Stimulated activated CD4-positive, alpha-beta T cell treated with anti-CD3 and anti-CD28 coated beads, TNF-alpha, amount 100 ng/mL, for 48 hours (primary cell): Measurements from ENCODE around the gene NUDT9.
"Not testable (repeated sequence)": the region's sequence is repeated elsewhere in the genome, so short reads cannot be mapped to it uniquely, and the experiment has no call there.

Experiments
- DNase-seq, 3 donors: peaks; one replicate each; pipeline ENCODE4 v3.0.0-alpha.2; 2020; ENCODE audit warnings: low read depth in 3 of 3

The NUDT9 gene

DNA sequence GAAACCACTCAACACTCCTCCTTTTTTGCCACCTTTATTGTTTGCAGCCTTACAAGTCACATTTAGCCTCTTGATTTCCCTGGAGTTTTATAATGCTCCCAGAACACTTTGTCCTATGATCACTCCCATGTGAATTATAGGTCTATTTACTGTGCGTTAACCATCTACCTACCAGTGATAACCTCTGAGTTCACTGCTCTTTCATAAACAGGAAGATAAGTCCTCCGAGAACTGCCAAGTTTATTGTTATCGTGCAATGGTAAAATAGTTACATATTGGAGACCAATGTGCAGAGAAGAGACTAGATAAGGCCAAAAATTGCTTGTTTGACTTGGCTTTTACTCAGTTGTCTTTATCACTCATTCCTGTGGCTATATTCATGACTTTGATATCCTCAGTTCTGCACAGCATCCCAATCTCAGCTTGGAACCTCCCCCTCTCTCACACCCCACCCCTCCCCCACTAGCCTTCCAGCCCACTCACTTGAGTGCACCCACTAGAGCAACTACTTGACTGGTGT lies 12.9 kb upstream of the NUDT9 start:
- DNase-seq: no peak

DNA sequence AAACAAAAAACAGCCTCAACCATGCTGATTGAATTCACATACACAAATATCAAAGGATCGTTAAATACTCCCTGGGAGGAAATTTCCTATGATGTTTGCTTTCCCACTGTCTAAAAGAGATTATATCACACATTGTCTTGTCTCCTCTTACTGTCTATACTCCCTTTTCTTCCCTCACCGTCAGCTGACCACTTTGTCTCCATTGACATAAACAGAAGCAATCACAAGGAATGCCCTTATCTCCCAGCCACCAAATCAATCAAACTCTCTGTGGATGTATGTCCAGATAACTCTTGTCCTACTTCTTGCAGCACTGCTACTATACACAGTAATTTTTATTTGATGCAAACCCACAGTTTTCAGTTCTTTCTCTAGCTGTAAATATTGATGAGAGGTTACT lies 12.2 kb upstream of the NUDT9 start:
- no peak for DNase-seq

DNA sequence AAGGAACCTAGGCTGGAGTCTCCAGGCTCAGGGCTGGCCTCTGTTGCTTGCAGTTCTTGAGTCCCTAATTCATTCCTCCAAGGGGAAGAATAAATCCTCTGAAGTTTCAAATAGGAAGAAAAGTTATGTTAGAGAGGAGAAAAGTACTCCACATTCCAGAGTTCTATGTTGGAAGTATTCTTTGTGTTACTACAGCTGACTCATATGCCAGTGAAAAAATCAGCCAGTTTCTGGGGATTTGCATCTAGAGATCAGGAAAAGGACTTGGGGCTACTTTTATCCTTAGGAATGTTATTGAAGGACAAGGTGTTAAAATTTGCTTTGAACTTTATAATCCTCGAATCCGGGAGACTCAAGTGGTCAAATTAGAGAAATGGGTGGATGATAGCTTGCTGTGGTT lies 11.7 kb upstream of the NUDT9 start:
- no peak for DNase-seq

DNA sequence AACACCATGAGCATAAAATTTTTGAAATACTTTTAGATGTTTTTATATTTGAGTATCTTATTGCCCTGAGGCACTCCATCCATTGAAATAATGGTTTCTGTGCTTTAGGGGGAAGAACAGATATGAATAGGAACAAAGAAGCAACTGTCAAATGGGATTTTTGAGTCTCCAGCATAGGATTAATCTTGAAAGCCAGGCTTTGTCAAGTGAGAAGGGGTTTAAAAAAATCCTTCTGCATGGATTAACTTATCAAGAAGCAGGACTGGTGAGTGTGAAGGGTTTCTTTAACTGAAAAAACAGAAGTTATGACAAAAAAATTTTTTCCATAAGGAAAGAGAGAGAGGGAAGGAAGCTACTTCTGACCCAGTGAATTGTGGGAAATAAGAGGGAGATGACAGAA lies 7.6 kb upstream of the NUDT9 start:
- DNase-seq: no peak

DNA sequence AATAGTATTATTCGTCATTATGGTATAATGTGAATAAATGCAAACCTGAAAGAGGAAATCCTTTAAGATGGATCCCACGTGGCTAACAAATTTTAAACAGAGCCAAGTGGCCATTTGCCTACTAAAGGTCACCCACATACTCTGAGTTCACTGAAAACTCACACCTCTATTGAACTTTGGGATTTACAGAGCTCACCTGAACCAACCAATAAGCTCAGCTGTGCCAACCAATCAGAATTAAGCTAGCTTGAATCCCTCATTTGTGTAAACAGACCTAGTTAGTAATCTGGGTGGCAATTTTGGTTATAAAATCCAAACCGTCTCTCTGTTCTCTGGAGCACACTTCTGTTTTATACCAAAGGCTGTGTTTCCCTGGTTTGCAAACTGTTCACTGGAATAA lies 5.4 kb upstream of the NUDT9 start:
- DNase-seq: no peak

DNA sequence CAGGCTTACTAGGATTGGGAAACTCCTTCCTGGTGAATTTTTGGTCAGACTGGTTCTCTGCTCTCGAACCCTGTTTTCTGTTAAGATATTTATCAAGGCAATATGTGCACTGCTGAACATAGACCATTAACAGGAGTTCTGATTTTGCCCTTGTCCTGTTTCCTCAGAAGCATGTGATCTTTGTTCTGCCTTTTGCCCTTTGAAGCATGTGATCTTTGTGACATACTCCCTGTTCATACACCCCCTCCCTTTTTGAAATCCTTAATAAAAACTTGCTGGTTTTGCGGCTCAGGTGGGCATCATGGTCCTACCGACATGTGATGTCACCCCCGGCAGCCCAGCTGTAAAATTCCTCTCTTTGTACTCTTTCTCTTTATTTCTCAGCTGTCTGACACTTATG lies 4.0 kb upstream of the NUDT9 start:
- DNase-seq: not testable (repeated sequence)

DNA sequence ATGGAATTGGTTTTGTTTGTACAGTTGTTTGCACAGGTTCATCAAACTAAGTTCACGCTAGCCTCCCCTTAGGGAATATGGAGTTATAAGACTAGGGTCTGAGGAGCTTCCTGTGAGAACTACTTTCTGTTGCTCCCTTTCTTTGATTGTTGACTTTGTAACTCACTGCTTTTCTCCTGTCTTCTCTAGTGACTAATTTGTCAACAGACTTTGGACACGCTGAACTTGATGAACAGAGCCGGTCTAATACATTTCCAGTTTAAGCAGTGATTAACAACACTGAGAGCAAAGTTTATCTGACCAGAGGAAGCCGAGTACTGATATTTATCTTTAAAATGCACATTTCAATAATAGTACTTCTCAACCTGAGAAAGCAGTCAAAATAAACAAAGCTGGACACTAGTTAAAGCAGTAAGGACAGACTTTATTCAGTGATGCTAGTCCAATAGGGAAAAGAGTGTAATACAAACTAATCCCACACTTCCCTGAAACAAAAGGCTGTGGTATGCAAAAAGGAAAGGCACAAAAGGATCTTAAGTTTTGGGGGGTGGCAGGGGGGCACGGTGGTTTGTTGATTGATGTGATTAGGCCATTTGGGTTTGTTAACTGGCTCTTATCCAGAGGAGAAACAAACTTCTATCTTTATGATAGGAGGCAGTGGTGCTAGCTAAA lies 2.7 kb upstream of the NUDT9 start:
- DNase-seq: no peak

DNA sequence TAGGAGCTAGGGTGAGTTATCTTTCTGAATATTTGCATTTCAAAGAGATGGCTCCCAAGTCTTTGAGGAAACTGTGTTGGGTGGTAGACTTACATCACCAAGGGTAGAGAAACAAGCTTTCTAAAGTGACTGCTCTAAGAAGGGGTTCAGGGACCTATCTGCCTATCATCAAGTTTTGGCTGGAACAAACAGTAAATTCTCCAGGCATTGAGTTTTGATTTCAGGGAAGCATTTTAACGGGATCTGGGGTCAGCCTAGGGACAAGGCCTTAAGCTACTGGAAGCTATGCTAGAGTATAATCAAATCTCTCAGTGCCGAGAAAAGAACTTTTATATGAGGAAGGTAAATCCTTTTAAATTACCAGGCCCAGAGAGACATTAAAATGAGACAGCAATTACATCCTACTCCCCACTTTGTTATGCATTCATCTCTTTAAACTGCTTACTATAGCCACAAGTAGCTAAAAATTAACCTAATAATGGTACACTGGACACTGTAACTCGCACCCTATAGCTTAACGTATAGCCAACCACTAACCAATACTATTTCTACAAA lies 2.0 kb upstream of the NUDT9 start:
- DNase-seq: no peak

DNA sequence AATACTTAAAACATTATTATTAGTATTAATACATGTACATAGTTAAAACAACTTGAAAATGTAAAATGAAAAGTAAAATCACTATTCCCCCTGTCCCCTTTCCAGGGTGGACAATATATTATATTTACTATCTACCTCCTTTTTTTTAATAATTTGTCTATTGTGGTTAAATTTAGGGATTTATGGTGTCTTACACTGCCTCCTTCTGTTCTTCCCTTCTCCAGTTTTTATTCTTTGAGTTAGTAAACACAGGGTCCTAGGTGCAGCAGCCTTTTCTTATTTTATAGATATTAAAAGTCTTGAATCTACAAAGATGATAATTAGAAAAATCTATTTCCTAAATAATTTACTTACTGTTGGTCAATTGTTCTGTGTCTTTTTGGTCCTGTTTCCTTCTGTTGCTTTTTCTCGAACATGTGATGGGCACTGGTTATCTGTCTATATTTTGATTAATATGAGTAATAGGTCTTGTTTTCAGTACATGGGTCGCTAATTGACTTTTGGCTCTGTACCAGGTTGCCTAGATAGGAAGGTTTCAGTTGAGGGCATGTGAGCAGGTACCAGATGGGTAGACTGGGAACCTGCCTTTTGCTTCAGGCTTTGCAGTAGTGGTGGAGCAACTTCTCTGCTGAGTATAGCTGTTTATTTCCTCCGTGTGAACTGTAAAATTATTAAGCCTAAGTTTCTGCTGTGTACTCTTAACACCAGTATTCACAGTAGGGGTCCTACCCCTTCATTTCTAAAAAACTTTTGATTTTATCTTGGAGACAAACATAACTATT lies 1.1 kb downstream of the NUDT9 start:
- DNase-seq: no peak

DNA sequence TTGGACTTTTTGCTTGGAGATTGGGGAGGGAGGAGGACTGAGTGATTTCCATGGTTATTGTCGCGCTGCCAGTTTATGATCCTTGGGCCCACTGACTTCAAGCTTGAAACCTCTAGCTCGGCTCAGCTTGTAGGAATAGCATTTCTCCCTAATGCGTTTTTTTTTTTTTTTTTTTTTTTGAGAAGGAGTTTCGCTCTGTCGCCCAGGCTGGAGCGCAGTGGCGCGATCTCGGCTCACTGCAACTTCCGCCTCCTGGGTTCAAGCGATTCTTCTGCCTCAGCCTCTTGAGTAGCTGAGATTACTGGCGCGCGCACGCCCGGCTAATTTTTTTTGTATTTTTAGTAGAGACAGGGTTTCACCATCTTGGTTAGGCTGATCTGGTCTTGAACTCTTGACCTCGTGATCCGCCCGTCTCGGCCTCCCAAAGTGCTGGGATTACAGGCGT lies 1.7 kb downstream of the NUDT9 start:
- DNase-seq: not testable (repeated sequence)

DNA sequence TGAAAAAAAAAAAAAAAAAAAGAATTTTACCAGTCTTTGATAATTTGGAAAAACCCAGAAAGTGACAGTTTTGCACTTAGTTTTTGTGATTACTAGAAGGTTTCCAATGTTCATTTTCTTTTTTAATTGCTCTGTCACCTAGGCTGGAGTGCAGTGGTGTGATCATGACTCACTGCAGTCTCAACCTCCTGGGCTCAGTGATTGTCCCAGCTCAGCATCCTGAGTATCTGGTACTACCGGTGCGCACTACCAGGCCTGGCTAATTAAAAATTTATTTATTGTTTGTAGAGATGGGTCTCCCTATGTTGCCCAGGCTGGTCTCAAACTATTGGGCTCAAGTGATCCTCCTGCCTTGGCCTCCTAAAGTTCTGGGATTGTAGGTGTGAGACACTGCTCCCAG lies 3.3 kb downstream of the NUDT9 start:
- no peak for DNase-seq

DNA sequence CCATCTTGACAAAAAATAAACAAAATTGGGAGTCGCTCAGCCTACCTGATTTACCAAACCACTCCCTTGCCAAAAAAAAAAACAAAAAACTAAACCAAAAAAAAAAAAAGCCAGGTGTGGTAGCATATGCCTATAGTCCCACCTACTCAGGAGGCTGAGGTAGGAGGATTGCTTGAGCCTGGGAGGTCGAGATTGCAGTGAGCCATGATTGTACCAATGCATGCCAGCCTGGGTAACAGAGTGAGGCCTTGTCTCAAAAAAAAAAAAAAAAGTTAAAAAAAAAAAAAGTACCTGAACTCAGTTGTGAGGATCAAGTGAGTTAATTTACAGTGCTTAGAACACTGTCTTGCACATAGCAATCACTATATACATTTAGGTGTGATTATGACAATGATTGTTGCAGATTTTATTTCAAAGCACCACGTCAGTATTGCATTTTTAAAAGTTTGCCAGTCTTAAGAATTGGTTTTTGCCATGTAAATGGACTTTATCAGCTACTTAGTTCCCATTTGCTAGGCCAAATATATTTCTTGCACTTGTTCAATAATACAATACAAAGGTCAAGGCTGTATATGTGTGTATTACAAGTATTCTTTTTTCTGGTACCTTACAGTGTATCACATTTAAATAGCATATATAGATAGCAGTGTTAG lies 4.6 kb downstream of the NUDT9 start:
- no peak for DNase-seq

DNA sequence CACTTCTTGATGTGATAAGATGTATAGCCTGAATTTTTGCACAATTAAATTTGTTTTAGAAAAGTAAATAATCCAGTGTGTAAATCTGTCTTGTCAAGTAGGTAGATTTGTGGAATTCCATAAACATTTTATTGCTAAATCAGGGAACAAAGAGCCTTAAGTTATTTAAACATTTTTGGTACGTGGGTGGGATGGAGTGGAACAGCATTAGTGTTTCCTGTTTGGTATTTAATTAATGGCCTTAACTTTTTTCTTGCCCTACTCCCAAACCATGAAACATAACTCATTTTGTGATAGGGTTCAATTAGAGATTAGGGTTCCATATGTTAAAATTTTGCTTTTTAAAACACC lies 5.1 kb downstream of the NUDT9 start:
- DNase-seq: no peak

DNA sequence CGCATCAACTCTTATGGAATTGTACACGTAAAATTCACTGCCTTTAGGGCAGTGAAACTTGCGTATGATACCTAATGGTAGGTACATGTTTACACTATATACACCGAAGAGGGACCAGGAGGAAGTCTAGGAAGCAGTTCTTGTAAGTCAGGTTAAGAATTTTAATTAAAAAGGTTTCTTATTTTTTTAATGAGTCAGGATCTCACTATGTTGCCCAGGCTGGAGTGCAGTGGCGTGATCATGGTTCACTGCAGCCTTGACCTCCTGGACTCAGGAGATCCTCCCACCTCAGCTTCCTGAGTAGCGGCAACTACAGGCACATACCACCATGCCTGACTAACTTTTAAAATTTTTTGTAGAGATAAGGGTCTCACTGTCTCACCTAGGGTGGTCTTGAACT lies 6.6 kb downstream of the NUDT9 start:
- DNase-seq: no peak

DNA sequence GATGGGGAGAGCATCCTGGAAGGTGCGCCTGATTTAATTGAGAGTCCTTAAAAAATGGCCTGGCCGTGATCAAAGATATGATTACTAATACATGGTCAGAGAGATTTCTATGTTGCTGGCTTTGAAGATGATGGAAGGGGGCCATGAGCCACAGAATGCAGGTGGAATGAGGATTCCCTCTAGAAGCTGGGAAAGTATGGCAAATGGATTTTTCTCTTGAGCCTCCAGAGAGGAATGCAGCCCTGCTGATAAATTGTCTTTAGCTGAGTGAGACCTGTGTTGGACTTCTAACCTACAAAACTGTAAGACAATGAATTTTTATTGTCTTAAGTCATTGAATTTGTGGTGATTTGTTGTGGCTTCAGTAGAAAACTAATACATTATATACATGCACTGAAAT lies 7.7 kb downstream of the NUDT9 start:
- no peak for DNase-seq

DNA sequence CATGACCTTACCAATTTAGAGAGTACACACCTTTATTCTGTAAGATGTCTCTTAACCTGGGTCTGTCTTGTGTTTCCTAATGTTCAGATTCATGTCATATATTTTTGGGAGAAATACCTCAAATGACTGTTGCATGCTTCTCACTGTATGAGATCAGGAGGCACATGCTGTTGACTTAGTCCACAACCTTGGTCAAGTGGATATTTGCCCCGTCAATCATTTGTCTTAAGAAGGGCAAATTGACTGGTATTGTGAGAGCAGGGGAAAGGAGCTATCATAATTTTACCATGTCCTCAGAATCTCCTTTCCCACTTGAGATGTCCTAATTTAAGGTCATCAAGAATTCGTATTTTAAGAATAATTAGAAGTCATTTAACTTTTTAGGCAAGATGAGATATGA lies 11.0 kb downstream of the NUDT9 start:
- DNase-seq: no peak

DNA sequence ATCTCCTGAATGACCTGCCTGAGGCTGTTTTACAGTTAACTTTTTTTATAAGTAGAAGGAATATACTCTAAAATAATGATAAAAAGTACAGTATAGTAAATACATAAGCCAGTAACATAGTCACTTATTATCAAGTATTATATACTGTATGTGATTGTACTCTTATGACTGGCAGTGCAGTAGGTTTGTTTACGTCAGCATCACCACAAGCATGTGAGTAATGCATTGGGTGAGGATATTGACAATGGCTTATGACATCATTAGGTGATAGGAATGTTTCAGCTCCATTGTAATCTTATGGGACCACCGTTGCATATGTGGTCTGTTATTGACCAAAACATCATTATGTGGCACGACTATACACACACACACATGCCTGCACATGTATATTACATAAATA lies 20.5 kb downstream of the NUDT9 start:
- DNase-seq: no peak

DNA sequence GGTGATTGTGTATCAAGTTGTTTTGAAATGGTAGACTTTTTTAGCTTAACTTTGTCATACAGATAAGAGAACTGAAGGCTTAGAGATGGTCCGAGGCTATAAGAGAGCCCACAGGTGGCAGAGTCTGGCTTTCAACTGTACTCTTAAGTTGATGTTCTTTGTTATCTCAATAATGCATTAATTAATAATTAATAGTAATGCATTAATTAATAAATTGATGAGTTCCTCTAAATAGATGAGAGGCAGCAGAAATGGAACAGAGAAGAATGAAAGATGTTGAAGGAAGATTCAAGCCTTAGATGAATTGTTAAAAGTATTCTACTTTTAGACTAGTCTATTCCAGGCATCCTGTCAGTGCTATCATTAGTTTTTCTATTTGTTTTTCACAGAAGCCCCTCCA lies 22.4 kb downstream of the NUDT9 start:
- no peak for DNase-seq

DNA sequence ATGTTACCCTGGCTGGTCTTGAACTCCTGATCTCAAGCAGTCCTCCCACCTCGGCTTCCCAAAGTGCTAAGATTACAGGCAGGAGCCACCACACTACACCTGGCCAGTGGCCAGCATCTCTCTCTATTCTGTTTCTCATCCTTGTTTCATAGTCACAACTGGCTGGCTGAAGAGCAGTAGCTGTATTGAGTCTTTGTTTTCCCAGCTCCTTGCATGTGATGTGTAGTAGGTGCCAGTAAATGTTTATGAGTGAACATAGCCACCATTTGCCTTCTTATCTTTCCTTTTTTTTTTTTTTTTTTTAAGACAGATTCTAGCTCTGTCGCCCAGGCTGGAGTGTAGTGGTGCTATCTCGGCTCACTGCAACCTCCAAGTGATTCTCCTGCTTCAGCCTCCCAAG lies 23.6 kb downstream of the NUDT9 start:
- DNase-seq: no peak

DNA sequence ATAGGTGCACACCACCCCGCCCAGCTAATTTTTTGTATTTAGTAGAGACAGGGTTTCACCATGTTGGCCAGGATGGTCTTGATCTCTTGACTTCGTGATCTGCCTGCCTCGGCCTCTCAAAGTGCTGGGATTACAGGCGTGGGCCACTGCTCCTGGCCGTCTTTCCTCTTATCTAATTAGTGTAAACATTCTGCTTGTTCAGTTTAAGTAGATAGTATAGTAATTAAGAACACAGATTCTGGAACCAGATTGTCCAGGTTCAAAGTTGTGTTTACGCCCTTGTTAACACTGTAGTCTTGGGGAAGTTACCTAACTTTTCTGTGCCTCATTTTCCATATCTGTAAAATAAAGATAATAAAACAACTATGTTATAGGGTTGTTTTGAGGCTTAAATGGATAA lies 24.0 kb downstream of the NUDT9 start:
- DNase-seq: not testable (repeated sequence)

DNA sequence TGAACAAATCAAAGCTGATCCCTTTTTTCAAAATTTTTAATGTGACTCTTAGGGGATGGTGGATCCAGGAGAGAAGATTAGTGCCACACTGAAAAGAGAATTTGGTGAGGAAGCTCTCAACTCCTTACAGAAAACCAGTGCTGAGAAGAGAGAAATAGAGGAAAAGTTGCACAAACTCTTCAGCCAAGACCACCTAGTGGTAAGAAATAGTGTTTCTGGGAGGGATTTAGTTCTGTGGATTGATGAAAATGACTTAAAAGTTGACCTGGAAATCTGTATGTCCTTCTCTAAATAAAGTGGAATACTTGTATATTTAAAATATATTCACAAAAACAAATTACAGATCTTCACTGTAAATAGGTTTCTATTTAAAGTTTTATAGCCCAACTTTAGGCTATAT lies 29.2 kb downstream of the NUDT9 start:
- no peak for DNase-seq

DNA sequence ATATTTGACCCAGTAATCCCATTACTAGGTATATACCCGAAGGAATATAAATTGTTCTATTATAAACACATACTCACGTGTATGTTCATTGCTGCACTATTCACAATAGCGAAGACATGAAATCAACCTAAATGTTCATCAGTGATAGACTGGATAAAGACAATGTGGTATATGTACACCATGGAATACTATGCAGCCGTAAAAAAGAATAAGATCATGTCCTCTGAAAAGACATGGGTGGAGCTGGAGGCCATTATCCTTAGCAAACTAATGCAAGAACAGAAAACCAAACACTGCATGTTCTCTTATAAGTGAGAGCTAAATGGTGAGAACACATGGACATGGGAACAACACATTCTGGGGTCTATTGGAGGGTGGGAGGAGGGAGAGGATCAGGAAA lies 36.5 kb downstream of the NUDT9 start:
- DNase-seq: no peak

DNA sequence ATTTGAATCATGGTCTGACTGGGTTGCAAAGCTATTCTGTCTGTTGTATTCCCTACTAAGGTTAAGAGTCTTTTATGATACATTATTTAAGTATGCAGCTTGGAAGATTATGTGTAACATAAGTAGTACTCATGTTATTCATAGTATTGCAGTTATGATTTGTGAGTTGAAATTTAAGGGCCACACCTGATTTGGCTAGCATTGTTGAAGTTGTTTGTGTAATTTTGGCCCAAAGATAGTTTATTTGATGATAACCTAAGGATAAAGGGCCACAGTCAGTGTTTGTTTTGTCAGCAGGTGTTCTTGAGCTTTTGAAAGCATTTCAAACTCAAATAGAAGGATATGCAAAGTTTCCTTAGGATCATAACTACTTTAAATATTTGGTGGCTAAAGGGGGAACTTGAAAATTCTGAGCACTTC lies 38.9 kb downstream of the NUDT9 start:
- no peak for DNase-seq
